ENCODE measurements around the gene KLHL34. TPM values are rescaled to one million over a fixed set of nuclear protein-coding genes. Genes with fewer than 3 reads are reported as not detected.

KLHL34 gene
- total RNA-seq, 1 donor from 2014 or later: not detected

- Histone ChIP-seq H3K4me3 (ENCODE audit: insufficient read depth, low read depth, low read length) (no peak overlapping the region), H3K9me3 (ENCODE audit: insufficient read depth, low read depth, low read length) (no peaks in the 10 kb centered on the region), H3K36me3 (ENCODE audit: insufficient read depth, low read length) (no peaks in the 10 kb centered on the region), H3K27me3 (ENCODE audit: insufficient read depth, low read length) (no peaks in the 10 kb centered on the region), H3K27ac (ENCODE audit: low read depth, low read length) (no peak overlapping the region), H3K4me2 (ENCODE audit: low read length) (peak overlapping the region; percentile 73), H3K79me2 (ENCODE audit: insufficient read depth, low read length) (no peaks in the 10 kb centered on the region), H4K20me1 (ENCODE audit: insufficient read depth, low read length) (no peaks in the 10 kb centered on the region), H3K9ac (ENCODE audit: low read length) (no peak overlapping the region), H2AFZ (ENCODE audit: low read depth, low read length) (no peak overlapping the region), H3K4me1 (ENCODE audit: insufficient read depth, low read length) (no peaks in the 10 kb centered on the region)
- peaks cover 7% of the 10 kb centered on the region for H3K27me3 Mint-ChIP-seq (ENCODE audit: low read depth, unreplicated experiment)
- H3K4me3 Mint-ChIP-seq (ENCODE audit: unreplicated experiment): no peak overlapping the region
- no peak for DNase-seq (ENCODE audit: low read depth)
- FAIRE-seq: no peak
- TF ChIP-seq EZH2 (IDR thresholded peaks at IDR 0.05; ENCODE audit: insufficient read depth, low read length) (no peak), CTCF (IDR thresholded peaks at IDR 0.05; ENCODE audit: insufficient read depth, low read depth, low read length) (no peak)
- no peaks in the 10 kb centered on the region for H3K9me3 Mint-ChIP-seq (ENCODE audit: unreplicated experiment)
- H3K4me1 Mint-ChIP-seq (ENCODE audit: low read depth, unreplicated experiment): no peaks in the 10 kb centered on the region
- H3K36me3 Mint-ChIP-seq (ENCODE audit: low read depth, unreplicated experiment): no peaks in the 10 kb centered on the region
- H3K27ac Mint-ChIP-seq (ENCODE audit: unreplicated experiment): no peak overlapping the region
These were observed 1.2 kb upstream of the KLHL34 start for GRCh38 chrX:21659320-21659719.

- Histone ChIP-seq H3K9me3 (ENCODE audit: insufficient read depth, low read depth, low read length) (no peaks in the 10 kb centered on the region), H3K4me1 (ENCODE audit: insufficient read depth, low read length) (no peaks in the 10 kb centered on the region), H3K4me2 (ENCODE audit: low read length) (peak overlapping the region; percentile 73), H3K9ac (ENCODE audit: low read length) (no peak overlapping the region), H4K20me1 (ENCODE audit: insufficient read depth, low read length) (no peaks in the 10 kb centered on the region), H3K79me2 (ENCODE audit: insufficient read depth, low read length) (no peaks in the 10 kb centered on the region), H3K27me3 (ENCODE audit: insufficient read depth, low read length) (no peaks in the 10 kb centered on the region), H2AFZ (ENCODE audit: low read depth, low read length) (peak overlapping the region; percentile 71), H3K27ac (ENCODE audit: low read depth, low read length) (no peak overlapping the region), H3K4me3 (ENCODE audit: insufficient read depth, low read depth, low read length) (no peak overlapping the region), H3K36me3 (ENCODE audit: insufficient read depth, low read length) (no peaks in the 10 kb centered on the region)
- peaks cover 7% of the 10 kb centered on the region for H3K27me3 Mint-ChIP-seq (ENCODE audit: low read depth, unreplicated experiment)
- H3K9me3 Mint-ChIP-seq (ENCODE audit: unreplicated experiment): no peaks in the 10 kb centered on the region
- DNase-seq (ENCODE audit: low read depth): no peak
- no peak overlapping the region for H3K27ac Mint-ChIP-seq (ENCODE audit: unreplicated experiment)
- H3K36me3 Mint-ChIP-seq (ENCODE audit: low read depth, unreplicated experiment): no peaks in the 10 kb centered on the region
- H3K4me1 Mint-ChIP-seq (ENCODE audit: low read depth, unreplicated experiment): no peaks in the 10 kb centered on the region
- no peak overlapping the region for H3K4me3 Mint-ChIP-seq (ENCODE audit: unreplicated experiment)
- TF ChIP-seq CTCF (IDR thresholded peaks at IDR 0.05; ENCODE audit: insufficient read depth, low read depth, low read length) (no peak), EZH2 (IDR thresholded peaks at IDR 0.05; ENCODE audit: insufficient read depth, low read length) (no peak)
- no peak for FAIRE-seq
These were observed 616 bp upstream of the KLHL34 start for GRCh38 chrX:21658746-21659145.

GRCh38 chrX:21657318-21658151 lies 595 bp downstream of the KLHL34 start:
- Histone ChIP-seq H3K4me2 (ENCODE audit: low read length) (peak overlapping the region; percentile 73), H3K27ac (ENCODE audit: low read depth, low read length) (no peak overlapping the region)

More at GRCh38 chrX:21657318-21658151, 595 bp downstream of the KLHL34 start:
- Histone ChIP-seq H3K4me3 (ENCODE audit: insufficient read depth, low read depth, low read length) (no peak overlapping the region), H3K36me3 (ENCODE audit: insufficient read depth, low read length) (no peaks in the 10 kb centered on the region), H2AFZ (ENCODE audit: low read depth, low read length) (peak overlapping the region; percentile 71), H3K4me1 (ENCODE audit: insufficient read depth, low read length) (no peaks in the 10 kb centered on the region), H3K9ac (ENCODE audit: low read length) (no peak overlapping the region), H3K79me2 (ENCODE audit: insufficient read depth, low read length) (no peaks in the 10 kb centered on the region), H4K20me1 (ENCODE audit: insufficient read depth, low read length) (no peaks in the 10 kb centered on the region), H3K9me3 (ENCODE audit: insufficient read depth, low read depth, low read length) (no peaks in the 10 kb centered on the region), H3K27me3 (ENCODE audit: insufficient read depth, low read length) (no peaks in the 10 kb centered on the region)
- DNase-seq (ENCODE audit: low read depth) (no peak), FAIRE-seq (no peak)
- H3K27me3 Mint-ChIP-seq (ENCODE audit: low read depth, unreplicated experiment): peaks cover 7% of the 10 kb centered on the region
- no peaks in the 10 kb centered on the region for H3K4me1 Mint-ChIP-seq (ENCODE audit: low read depth, unreplicated experiment)
- H3K9me3 Mint-ChIP-seq (ENCODE audit: unreplicated experiment): no peaks in the 10 kb centered on the region
- TF ChIP-seq CTCF (IDR thresholded peaks at IDR 0.05; ENCODE audit: insufficient read depth, low read depth, low read length) (no peak), EZH2 (IDR thresholded peaks at IDR 0.05; ENCODE audit: insufficient read depth, low read length) (no peak)
- H3K27ac Mint-ChIP-seq (ENCODE audit: unreplicated experiment): no peak overlapping the region
- H3K36me3 Mint-ChIP-seq (ENCODE audit: low read depth, unreplicated experiment): no peaks in the 10 kb centered on the region
- no peak overlapping the region for H3K4me3 Mint-ChIP-seq (ENCODE audit: unreplicated experiment)
